Testis (tissue), 2 donors: ENCODE results near the gene CACNA2D3.

ENCODE experiments used
- POLR2A ChIP-seq: fragments of 450-650 bp; IDR thresholded peaks from one replicate; pipeline ENCODE4 v1.6.1; 2017; ENCODE audit warnings: antibody characterized with exemption, mild to moderate bottlenecking, moderate library complexity
- TF ChIP-seq, protein P1 (sequence below), 3 experiments: fragments of 450-650 bp in 2 of 3; fragments of 200-600 bp in 1 of 3; sonication (generic) in 1 of 3; IDR thresholded peaks; one replicate each; pipeline ENCODE4 v1.5.1; 2016 to 2019; ENCODE audit warnings: antibody characterized with exemption in 3 of 3, mild to moderate bottlenecking in 2 of 3, moderate library complexity in 1 of 3

- TF ChIP-seq, protein P1, sequence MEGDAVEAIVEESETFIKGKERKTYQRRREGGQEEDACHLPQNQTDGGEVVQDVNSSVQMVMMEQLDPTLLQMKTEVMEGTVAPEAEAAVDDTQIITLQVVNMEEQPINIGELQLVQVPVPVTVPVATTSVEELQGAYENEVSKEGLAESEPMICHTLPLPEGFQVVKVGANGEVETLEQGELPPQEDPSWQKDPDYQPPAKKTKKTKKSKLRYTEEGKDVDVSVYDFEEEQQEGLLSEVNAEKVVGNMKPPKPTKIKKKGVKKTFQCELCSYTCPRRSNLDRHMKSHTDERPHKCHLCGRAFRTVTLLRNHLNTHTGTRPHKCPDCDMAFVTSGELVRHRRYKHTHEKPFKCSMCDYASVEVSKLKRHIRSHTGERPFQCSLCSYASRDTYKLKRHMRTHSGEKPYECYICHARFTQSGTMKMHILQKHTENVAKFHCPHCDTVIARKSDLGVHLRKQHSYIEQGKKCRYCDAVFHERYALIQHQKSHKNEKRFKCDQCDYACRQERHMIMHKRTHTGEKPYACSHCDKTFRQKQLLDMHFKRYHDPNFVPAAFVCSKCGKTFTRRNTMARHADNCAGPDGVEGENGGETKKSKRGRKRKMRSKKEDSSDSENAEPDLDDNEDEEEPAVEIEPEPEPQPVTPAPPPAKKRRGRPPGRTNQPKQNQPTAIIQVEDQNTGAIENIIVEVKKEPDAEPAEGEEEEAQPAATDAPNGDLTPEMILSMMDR (IDR thresholded peaks at IDR 0.05), result no peak
- no peak for TF ChIP-seq POLR2A
Observed at GRCh38 chr3:54222316-54222715, 100.0 kb downstream of the CACNA2D3 start.
